GM12892 (cell line): ENCODE measurements around the gene NANS.

Experiments used
- POLR2A ChIP-seq: IDR thresholded peaks from 2 replicates; pipeline ENCODE4 v1.6.1; 2011; ENCODE audit warnings: low read depth, low read length, control low read depth
- POLR2AphosphoS5 ChIP-seq: IDR thresholded peaks from 2 replicates; pipeline ENCODE4 v1.6.1; 2011; ENCODE audit warnings: low read depth, low read length, control low read depth

DNA sequence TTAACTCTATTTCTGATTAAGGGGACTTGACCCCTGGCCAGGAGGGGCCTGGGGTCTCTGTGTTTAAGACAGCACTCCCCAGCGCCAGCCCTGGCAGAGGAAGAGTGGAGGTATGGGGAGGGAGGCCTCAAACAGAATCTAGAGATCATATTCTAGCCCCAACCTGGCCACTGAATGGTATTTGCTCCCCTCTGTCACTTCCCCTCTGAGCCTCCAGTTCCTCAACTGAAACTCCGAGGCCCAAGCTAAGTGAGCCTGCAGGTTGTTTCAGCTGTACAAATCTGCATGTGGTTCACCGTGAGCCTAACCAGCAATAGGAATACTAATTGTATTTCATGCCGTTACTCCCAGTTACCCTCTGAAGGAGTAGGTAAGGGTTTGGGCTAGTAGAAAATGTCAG lies 37.4 kb upstream of the NANS start:
- no peak for TF ChIP-seq POLR2AphosphoS5
- no peak for TF ChIP-seq POLR2A
